K562 (cell line): Measurements from ENCODE around the gene ZBTB26. TPM values are rescaled to one million over a fixed set of nuclear protein-coding genes. Genes with fewer than 3 reads are reported as not detected.

Experiments
- EZH2 ChIP-seq: IDR thresholded peaks from 2 replicates; pipeline ENCODE4 v1.6.1; 2012; ENCODE audit warnings: low read depth, mild to moderate bottlenecking, inconsistent platforms, low read length, borderline replicate concordance
- FOS ChIP-seq: IDR thresholded peaks from 3 replicates; pipeline ENCODE4 v1.6.1; 2011; ENCODE audit not compliant: insufficient read length; ENCODE audit errors: extremely low read depth
- FOXM1 ChIP-seq, 2 experiments: fragments of 450-650 bp in 1 of 2; sonication (generic) in 1 of 2; formaldehyde crosslinking in 1 of 2; IDR thresholded peaks; 2 replicates each; pipeline versions ENCODE4 v1.6.1 to v1.9.0; 2017 to 2022; ENCODE audit warnings: low read depth in 2 of 2, mild to moderate bottlenecking in 2 of 2, missing genetic modification reagents in 1 of 2, moderate library complexity in 1 of 2
- HNRNPUL1 ChIP-seq: fragments of 200-400 bp; formaldehyde crosslinking; IDR thresholded peaks from 2 replicates; pipeline ENCODE4 v1.6.1; 2017; ENCODE audit warnings: low read length
- NRF1 ChIP-seq, 2 experiments: fragments of 450-650 bp; IDR thresholded peaks in 1 of 2; conservative IDR thresholded peaks in 1 of 2; 2 replicates each; pipeline ENCODE4 v1.6.1; 2014; ENCODE audit warnings: mild to moderate bottlenecking in 2 of 2
- RBM14 ChIP-seq: fragments of 200-400 bp; formaldehyde crosslinking; IDR thresholded peaks from 2 replicates; pipeline ENCODE4 v1.6.1; 2018; ENCODE audit warnings: low read depth, mild to moderate bottlenecking, low read length, moderate library complexity, borderline replicate concordance; ENCODE audit not compliant: insufficient read depth
- SREBF2 ChIP-seq: sonication (generic); formaldehyde crosslinking; IDR thresholded peaks from 2 replicates; pipeline ENCODE4 v1.4.0; 2020; ENCODE audit warnings: mild to moderate bottlenecking, missing genetic modification reagents
- TCF7L2 ChIP-seq: fragments of 150-350 bp; IDR thresholded peaks from 2 replicates; pipeline ENCODE4 v1.6.1; 2016; ENCODE audit warnings: low read depth, mild to moderate bottlenecking, low read length, moderate library complexity
- U2AF1 ChIP-seq: fragments of 200-400 bp; formaldehyde crosslinking; optimal IDR thresholded peaks from 2 replicates; pipeline ENCODE3; 2017; ENCODE audit warnings: mild to moderate bottlenecking, low read depth, low read length, moderate library complexity
- YBX1 ChIP-seq: fragments of 450-650 bp; IDR thresholded peaks from 2 replicates; pipeline ENCODE4 v1.7.1; 2016; ENCODE audit warnings: mild to moderate bottlenecking
- ZNF134 ChIP-seq: fragments of 250-450 bp; sonication (Bioruptor Pico); conservative IDR thresholded peaks from 2 replicates; pipeline ENCODE4 v1.4.0; 2020
- polyA plus RNA-seq, 8 experiments: library from polyadenylated mRNA; depleted of rRNA in 4 of 8; stranded (reverse) in 5 of 8; unstranded in 3 of 8; fragments of >200 nt; fragmentation: Nextera tagmentation in 2 of 8; fragmentation: Illumina TruSeq in 1 of 8; extraction: Ambion mirVana in 2 of 8; extraction: Trizol in 1 of 8; gene quantifications; 2 replicates each; pipeline versions ENCODE4 v1.2.1 to v1.2.3, GENCODE V29; 2011 to 2014; ENCODE audit warnings: inconsistent platforms in 1 of 8, missing spikeins in 1 of 8
- total RNA-seq, 7 experiments: library from RNA; depleted of rRNA in 6 of 7; stranded (reverse); fragments of >200 nt in 6 of 7; fragmentation: Illumina TruSeq in 2 of 7; extraction: Trizol in 2 of 7; gene quantifications; 2 replicates each; pipeline versions ENCODE4 v1.2.1 to v1.2.3, GENCODE V29; 2011 to 2021; ENCODE audit warnings: low replicate concordance in 1 of 7
- TF ChIP-seq, protein P1 (sequence below): fragments of 250-450 bp; sonication (Bioruptor Pico); IDR thresholded peaks from 2 replicates; pipeline ENCODE4 v1.8.0; 2022; ENCODE audit warnings: moderate library complexity, mild to moderate bottlenecking, inconsistent platforms
- TF ChIP-seq, protein P2 (sequence below): fragments of 250-450 bp; sonication (Bioruptor Pico); IDR thresholded peaks from 2 replicates; pipeline ENCODE4 v1.4.0; 2020; ENCODE audit warnings: mild to moderate bottlenecking
- TF ChIP-seq, protein P3 (sequence below): fragments of 450-650 bp; formaldehyde crosslinking; IDR thresholded peaks from 2 replicates; pipeline ENCODE4 v1.4.0; 2022; ENCODE audit warnings: mild to moderate bottlenecking, moderate library complexity
- TF ChIP-seq, protein P4 (sequence below): sonication (generic); formaldehyde crosslinking; IDR thresholded peaks from 2 replicates; pipeline ENCODE4 v1.8.1; 2022; ENCODE audit warnings: missing genetic modification reagents
- TF ChIP-seq, protein P5 (sequence below): fragments of 250-450 bp; sonication (Bioruptor Pico); IDR thresholded peaks from 2 replicates; pipeline ENCODE4 v1.8.0; 2022; ENCODE audit warnings: inconsistent platforms, mild to moderate bottlenecking, moderate library complexity, borderline replicate concordance
- TF ChIP-seq, protein P6 (sequence below), 2 experiments: fragments of 450-650 bp in 1 of 2; IDR thresholded peaks; 2 replicates each; pipeline ENCODE4 v1.6.1; 2011 to 2017; ENCODE audit warnings: low read depth in 2 of 2, antibody characterized with exemption in 1 of 2, borderline replicate concordance in 1 of 2, low read length in 1 of 2, mild to moderate bottlenecking in 1 of 2, mixed read lengths in 1 of 2; ENCODE audit not compliant: control insufficient read depth in 1 of 2

Gene ZBTB26
- total and polyA plus RNA-seq, 9 of the 15 experiments (the other 6 are each of a cell fraction or from before 2014, with no cell fraction given), result 2.4 to 20.7 (median 5.0) TPM

DNA sequence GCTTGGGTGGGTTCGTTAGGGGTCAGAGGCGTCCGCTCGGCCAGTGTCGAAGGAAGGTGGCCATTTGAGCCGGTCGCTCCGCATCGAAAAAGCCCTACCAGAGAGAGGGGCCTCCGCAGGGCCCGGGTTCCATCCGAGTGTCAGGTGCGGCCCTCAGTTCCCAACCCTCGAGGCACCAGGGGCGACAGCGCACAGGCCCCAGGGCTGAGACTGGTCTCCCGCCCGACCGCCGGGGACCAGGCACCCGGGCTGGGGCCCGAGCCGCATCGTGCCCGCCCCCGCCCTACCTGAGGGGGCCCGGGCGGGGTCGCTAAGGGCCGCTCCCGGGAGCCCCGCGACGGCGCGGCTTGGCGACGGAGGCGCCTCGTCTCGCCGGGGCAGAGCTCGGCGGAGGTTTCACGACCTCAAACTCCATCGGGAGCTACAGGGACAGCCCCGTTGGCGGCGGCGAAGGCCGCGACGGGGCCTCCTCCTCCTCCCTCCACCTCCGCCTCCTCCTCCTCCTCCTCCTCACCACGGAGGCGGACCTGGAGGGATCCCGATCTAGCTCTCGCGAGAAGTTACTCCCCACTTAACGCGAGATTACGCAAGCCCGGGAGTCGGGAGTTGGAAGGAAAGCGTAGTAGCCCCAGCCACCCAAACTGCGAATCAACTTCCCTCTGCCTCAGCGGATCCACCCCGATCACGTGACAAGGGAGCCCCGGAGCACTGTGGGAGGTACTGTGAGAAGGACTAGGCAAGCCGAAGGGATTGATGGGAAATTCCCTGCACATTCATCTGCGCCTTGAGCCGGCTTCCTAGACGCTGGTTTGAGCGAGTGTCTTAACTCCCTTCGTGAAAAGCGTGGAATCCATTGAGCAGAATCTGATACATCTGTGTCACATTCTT lies 26.2 kb downstream of the ZBTB26 start, which contains the start of gene RC3H2 (continued):
- TF ChIP-seq ZNF134 (CRISPR knock-in tag) (no peak), TCF7L2 (peak; percentile 83; the same call in 1 of the 2 replicates), FOXM1 (IDR thresholded peaks at IDR 0.05; ENCODE audit: low read depth) (no peak), FOXM1 (CRISPR knock-in tag; IDR thresholded peaks at IDR 0.05; ENCODE audit: low read depth) (no peak), U2AF1 (no peak), EZH2 (no peak), YBX1 (no peak), HNRNPUL1 (no peak), SREBF2 (CRISPR knock-in tag) (no peak), RBM14 (no peak), FOS (no peak), NRF1 (conservative IDR thresholded peaks at IDR 0.05 in 1 of 2, IDR thresholded peaks at IDR 0.05 in 1 of 2) (peak; percentile 77 to 82)
- TF ChIP-seq, protein P1, sequence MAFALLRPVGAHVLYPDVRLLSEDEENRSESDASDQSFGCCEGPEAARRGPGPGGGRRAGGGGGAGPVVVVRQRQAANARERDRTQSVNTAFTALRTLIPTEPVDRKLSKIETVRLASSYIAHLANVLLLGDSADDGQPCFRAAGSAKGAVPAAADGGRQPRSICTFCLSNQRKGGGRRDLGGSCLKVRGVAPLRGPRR, result no peak
- TF ChIP-seq, protein P2, sequence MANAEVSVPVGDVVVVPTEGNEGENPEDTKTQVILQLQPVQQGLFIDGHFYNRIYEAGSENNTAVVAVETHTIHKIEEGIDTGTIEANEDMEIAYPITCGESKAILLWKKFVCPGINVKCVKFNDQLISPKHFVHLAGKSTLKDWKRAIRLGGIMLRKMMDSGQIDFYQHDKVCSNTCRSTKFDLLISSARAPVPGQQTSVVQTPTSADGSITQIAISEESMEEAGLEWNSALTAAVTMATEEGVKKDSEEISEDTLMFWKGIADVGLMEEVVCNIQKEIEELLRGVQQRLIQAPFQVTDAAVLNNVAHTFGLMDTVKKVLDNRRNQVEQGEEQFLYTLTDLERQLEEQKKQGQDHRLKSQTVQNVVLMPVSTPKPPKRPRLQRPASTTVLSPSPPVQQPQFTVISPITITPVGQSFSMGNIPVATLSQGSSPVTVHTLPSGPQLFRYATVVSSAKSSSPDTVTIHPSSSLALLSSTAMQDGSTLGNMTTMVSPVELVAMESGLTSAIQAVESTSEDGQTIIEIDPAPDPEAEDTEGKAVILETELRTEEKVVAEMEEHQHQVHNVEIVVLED (CRISPR knock-in tag), result peak; percentile 60
- TF ChIP-seq, protein P3, sequence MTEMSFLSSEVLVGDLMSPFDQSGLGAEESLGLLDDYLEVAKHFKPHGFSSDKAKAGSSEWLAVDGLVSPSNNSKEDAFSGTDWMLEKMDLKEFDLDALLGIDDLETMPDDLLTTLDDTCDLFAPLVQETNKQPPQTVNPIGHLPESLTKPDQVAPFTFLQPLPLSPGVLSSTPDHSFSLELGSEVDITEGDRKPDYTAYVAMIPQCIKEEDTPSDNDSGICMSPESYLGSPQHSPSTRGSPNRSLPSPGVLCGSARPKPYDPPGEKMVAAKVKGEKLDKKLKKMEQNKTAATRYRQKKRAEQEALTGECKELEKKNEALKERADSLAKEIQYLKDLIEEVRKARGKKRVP (CRISPR knock-in tag), result peak; percentile 23; the same call in 1 of the 2 replicates
- TF ChIP-seq, protein P4, sequence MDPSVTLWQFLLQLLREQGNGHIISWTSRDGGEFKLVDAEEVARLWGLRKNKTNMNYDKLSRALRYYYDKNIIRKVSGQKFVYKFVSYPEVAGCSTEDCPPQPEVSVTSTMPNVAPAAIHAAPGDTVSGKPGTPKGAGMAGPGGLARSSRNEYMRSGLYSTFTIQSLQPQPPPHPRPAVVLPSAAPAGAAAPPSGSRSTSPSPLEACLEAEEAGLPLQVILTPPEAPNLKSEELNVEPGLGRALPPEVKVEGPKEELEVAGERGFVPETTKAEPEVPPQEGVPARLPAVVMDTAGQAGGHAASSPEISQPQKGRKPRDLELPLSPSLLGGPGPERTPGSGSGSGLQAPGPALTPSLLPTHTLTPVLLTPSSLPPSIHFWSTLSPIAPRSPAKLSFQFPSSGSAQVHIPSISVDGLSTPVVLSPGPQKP (CRISPR knock-in tag), result no peak
- TF ChIP-seq, protein P5, sequence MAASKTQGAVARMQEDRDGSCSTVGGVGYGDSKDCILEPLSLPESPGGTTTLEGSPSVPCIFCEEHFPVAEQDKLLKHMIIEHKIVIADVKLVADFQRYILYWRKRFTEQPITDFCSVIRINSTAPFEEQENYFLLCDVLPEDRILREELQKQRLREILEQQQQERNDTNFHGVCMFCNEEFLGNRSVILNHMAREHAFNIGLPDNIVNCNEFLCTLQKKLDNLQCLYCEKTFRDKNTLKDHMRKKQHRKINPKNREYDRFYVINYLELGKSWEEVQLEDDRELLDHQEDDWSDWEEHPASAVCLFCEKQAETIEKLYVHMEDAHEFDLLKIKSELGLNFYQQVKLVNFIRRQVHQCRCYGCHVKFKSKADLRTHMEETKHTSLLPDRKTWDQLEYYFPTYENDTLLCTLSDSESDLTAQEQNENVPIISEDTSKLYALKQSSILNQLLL (CRISPR knock-in tag), result no peak
- TF ChIP-seq, protein P6, sequence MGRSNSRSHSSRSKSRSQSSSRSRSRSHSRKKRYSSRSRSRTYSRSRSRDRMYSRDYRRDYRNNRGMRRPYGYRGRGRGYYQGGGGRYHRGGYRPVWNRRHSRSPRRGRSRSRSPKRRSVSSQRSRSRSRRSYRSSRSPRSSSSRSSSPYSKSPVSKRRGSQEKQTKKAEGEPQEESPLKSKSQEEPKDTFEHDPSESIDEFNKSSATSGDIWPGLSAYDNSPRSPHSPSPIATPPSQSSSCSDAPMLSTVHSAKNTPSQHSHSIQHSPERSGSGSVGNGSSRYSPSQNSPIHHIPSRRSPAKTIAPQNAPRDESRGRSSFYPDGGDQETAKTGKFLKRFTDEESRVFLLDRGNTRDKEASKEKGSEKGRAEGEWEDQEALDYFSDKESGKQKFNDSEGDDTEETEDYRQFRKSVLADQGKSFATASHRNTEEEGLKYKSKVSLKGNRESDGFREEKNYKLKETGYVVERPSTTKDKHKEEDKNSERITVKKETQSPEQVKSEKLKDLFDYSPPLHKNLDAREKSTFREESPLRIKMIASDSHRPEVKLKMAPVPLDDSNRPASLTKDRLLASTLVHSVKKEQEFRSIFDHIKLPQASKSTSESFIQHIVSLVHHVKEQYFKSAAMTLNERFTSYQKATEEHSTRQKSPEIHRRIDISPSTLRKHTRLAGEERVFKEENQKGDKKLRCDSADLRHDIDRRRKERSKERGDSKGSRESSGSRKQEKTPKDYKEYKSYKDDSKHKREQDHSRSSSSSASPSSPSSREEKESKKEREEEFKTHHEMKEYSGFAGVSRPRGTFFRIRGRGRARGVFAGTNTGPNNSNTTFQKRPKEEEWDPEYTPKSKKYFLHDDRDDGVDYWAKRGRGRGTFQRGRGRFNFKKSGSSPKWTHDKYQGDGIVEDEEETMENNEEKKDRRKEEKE (IDR thresholded peaks at IDR 0.05; ENCODE audit: borderline replicate concordance in 1 of 2, control insufficient read depth in 1 of 2, low read depth in 2 of 2, low read length in 1 of 2), result no peak
